Cerebellar nuclear complex (tissue), 1 donor: ENCODE results near the gene MX1.

Experiments used
- DNase-seq, 2 experiments: peaks; one replicate each; lab custom pipeline; 2025; lab: John Stamatoyannopoulos, UW

The MX1 gene

GRCh38 chr21:41425954-41426675 lies at the start of gene MX1:
TSS of gene MX1 (plus strand) at chr21:41426239. CDS start at chr21:41432071, 5,832 bp downstream.
- DNase-seq: no peak

DNA sequence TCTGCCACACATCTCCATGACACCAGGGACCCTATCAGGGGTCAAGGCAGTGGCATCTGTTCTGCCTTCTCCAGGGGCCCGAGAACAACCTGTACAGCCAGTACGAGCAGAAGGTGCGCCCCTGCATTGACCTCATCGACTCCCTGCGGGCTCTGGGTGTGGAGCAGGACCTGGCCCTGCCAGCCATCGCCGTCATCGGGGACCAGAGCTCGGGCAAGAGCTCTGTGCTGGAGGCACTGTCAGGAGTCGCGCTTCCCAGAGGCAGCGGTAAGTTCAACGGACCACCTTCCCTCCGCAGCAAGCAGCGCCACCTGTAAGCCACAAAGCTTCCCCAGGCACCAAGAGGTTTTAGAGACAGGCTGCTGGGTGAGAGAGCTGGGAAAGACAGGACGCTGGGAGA lies 48.3 kb upstream of the MX1 start:
- DNase-seq: no peak

DNA sequence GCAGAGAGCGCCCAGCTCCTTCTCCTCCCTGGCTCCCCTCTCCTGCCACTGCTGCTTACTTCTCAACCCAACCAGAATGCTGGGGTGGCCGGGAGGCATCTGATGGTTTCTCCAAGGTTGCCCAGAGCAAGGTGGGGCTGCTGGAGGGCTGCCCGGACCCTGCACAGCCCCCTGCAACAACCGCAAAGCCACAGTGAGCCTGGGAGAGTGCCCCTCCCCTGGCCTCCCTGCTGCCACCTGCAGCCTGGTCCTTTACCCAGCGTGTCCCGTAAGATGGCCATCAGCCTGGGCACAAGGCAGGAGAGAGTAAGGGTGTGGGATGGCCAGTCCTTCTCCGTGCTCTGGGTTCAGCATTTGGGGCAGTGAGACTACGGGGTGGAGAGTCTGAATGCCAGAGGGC lies 47.2 kb upstream of the MX1 start:
- no peak for DNase-seq

DNA sequence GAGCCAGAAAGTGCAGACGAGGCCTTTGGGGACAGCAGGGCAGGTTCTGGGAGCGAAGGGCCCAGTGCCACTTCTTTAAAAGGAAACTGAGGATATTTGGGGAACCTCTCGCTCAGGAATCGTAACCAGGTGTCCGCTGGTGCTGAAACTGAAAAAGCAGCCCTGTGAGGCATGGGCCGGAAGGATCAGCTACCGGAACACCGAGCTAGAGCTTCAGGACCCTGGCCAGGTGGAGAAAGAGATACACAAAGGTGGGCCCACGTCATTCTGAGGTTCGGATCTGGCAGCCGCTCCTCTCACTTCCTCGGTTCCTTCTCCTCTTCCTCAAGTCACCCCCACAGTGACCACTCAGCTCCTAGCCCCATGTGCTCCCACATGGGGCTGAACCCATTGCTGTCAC lies 46.1 kb upstream of the MX1 start:
- no peak for DNase-seq

DNA sequence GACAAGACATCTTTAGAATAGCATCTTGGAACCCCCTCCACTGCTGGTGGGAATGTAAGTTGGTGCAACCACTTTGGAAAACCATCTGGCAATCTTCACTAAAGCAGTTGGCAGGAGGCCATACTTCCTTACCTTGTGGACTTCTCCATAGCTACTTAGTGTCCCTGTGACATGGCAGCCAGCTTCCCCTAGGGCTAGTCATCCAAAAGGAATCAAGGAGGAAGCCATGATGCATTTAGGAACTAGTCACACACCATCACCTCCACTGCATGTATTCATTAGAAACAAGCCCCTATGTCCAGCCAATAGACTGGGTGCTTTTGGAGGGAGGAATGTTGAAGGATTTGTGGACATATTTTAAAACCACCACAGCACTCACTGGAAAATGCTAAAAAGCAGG lies 44.3 kb upstream of the MX1 start:
- no peak for DNase-seq

- no peak for DNase-seq
Observed at GRCh38 chr21:41387042-41387819, 38.8 kb upstream of the MX1 start.

DNA sequence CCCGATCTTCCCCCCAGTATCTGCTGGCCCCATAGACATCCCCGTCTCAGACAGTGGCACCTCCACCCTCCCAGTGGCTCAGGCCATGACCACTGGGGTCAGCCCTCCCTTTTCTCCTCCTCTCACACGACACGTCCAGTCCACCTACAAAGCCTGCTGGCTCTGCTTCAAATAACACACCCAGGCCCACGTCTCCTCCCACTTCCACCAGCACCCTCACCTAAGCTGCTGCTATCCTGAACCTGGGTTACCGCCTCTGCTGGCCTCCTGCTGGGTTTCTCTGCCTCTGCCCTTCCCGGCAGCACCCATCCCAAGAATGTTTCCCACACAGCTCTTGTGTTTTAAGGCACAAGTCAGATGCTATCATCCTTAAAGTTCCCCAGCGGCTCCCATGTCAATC lies 38.2 kb upstream of the MX1 start:
- DNase-seq: no peak

DNA sequence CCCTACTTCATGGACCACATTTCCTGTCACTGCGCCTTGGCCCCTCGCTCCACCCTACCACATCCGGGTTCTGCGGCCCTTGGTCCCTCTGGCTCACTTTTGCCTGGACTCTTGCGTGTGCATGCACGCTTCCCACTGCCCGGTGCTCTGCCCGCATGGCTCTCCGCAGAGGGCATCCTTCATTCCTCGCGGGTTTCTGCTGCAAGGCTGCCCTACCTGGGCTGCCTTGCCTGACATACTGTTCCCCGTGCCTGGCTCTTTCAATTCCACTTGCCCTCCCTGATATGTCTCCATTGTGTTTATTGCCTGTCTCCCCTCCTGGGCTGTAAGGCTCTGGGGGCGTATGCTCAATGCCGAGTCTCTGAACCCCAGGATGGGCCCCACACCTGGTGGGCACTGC lies 37.8 kb upstream of the MX1 start:
- no peak for DNase-seq

GRCh38 chr21:41390043-41390639 lies 35.9 kb upstream of the MX1 start:
- DNase-seq: no peak

DNA sequence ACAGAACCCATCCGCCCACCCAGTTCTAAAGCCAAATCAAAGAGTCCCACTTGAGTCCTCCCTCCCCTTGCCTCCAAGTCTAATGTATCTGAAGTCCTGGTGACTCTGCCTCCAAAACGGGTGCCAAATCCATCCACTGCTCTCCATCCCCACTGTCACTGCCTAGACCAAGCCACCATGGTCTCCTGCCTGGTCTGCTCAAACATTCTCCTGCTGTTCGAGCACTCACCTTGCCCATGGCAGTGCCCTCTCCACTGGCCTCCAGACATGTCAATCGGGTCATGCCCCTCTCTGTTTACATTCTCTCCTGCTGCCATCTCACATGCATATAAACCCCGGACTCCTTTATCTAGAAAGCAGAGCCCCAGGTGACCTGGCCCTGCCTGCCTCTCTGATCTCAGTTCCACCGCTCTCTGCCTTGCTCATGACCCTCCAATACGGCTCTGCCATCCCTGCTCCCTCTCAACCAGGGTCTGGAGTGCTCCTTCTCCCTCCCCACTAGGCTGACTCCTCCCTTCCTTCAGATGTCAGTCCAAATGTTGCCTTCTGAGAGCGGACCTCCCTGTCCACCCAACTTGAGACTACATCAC lies 32.1 kb upstream of the MX1 start:
- DNase-seq: no peak

- DNase-seq: no peak
Observed at GRCh38 chr21:41396558-41397075, 29.4 kb upstream of the MX1 start.

DNA sequence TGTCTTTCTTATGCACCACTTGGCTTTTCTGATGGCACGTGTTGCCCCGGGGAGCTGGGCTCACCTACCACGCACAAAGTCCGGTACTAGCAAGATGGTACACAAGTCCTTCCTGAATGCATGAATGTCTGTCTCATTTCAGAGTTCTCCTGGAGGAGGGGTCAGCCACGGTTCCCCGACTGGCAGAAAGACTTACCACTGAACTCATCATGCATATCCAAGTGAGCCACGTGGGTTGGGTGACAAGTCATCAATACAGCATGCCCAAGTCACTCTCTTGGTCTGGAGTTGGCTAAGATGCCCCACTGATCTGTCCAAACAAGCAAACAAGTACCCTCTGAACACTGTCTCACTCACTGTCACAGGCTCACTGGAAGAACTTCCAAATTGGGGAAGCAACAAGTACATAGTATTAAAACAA lies 28.6 kb upstream of the MX1 start:
- DNase-seq: no peak

DNA sequence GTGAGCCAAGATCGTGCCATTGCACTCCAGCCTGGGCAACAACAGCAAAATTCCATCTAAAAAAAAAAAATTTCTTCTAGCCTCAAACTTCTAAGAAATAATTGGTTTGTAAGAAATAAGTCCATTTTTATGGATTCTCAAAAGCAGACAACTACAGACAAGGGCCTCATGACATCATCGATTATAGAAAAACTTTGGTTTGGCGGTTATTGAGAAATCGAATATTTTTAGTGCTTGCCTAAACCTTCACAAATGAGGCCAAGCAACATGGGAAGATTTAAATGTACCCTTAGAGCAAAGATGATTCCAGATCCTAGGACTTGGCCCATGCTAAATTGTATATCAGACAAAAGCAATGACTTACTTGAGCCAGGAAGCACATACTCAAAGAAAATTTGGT lies 27.8 kb upstream of the MX1 start:
- no peak for DNase-seq

GRCh38 chr21:41398831-41399230 lies 27.2 kb upstream of the MX1 start:
- DNase-seq: no peak

DNA sequence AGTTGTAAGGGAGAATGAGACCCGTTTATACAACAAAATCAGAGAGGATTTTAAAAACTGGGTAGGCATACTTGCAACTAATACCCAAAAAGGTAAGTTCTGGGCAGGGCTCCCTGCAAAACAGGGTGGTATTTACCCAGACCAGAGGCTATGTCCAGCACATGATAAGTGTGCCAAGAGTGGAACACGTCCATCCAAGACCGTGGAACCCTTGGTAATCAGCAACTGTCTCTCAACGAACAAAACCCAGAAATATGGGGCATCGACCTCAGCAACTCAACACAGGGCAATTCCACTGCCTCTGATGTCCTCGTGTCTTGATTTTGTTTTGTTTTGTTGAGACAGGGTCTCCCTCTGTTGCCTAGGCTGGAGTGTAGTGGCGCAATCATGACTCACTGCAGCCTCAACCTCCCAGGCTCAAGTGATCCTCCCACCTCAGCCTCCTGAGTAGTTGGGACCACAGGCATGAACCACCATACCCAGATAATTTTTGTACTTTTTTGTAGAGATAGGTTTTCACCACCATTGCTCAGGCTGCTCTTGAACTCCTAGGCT lies 26.7 kb upstream of the MX1 start:
- DNase-seq: no peak

DNA sequence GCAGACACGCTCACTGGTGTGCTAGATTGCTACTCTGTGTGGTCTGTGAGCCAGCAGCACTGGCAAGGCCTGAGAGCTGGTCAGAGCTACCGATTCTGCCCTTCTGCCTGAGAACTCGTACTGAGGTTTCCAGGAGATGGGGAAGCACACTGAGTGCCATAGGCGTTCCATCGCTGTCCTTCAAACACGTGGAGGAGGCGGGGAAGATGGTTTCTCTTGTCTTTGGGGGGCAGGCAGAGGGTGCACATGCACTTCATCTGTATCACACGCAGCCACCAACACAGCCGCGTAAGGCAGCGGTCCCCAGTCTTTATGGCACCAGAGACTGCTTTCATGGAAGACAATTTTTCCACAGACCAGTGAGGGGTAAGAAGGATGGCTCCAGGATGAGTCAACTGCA lies 23.8 kb upstream of the MX1 start:
- no peak for DNase-seq

DNA sequence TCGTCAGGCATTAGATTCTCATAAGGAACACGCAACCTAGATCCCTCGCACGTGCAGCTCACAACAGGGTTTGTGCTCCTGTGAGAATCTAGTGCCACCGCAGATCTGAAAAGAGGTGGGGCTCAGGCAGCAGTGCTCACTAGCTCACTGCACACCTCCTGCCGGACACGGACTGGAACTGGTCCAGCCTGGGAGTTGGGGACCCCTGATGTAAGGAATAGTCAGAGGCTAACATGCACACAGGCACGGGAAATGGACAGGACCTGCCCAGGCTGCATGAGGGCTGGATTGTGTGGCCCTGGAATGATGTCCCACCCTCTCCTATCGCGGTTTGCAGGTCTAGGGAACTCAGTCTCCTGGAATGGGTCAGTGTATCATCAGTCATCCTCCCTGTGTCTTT lies 23.2 kb upstream of the MX1 start:
- DNase-seq: no peak

DNA sequence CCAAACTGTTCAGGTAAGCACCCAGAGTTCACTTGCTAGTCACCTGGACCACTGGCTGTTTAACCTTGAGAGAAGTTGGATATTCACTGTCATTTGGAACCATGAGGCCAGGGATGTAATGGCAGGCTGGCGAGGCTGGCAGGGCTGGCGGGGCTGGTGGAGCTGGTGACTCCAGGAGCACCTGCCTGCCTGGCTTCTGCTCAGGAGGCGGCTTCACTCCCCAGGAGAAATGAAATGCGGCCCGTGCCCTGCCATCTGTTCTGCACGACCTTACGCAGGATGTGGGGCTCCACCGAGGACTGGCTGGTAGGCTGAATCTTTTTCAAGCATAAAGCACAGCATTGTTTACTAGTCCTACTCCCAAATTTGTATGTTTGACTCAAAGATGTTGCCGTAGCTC lies 22.7 kb upstream of the MX1 start:
- no peak for DNase-seq

GRCh38 chr21:41403966-41404365 lies 22.1 kb upstream of the MX1 start:
- DNase-seq: no peak

- no peak for DNase-seq
Observed at GRCh38 chr21:41405321-41405720, 20.7 kb upstream of the MX1 start.

DNA sequence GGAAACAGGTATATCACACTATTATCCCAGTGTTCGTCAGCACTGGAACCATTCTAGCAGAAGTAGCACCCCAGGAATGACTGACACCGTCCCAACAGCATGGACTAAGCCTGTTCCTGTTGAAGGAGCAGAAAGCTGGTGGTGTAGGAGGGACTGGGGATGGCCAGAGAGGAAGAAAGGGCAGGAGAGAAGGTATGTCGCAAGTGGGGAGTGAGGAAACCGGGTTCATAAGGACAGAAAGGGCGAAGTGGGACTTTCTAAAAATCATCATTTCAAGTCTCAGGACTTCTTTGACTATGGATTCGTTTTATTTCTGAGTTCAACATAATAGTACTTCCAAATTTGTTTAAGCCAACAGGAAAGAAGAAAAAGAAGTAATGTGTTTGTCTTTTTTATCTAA lies 19.7 kb upstream of the MX1 start:
- no peak for DNase-seq
